Stimulated activated CD8-positive, alpha-beta memory T cell treated with anti-CD3 and anti-CD28 coated beads, Interleukin-12 subunit alpha, Interleukin-12 subunit beta, amount 100 ng/mL, for 24 hours (primary cell): Measurements from ENCODE around the gene AMER1.
"Not testable (repeated sequence)": the region's sequence is repeated elsewhere in the genome, so short reads cannot be mapped to it uniquely, and the experiment has no call there.

Experiments used
- DNase-seq: peaks from one replicate; pipeline ENCODE4 v3.0.0-alpha.2; 2020; ENCODE audit errors: extremely low read depth

AMER1 gene

GRCh38 chrX:64205441-64205734, at the start of gene AMER1:
AMER1 (minus strand) TSS chrX:64205708; CDS start chrX:64193286, 12,422 bp downstream.
- no peak for DNase-seq

DNA sequence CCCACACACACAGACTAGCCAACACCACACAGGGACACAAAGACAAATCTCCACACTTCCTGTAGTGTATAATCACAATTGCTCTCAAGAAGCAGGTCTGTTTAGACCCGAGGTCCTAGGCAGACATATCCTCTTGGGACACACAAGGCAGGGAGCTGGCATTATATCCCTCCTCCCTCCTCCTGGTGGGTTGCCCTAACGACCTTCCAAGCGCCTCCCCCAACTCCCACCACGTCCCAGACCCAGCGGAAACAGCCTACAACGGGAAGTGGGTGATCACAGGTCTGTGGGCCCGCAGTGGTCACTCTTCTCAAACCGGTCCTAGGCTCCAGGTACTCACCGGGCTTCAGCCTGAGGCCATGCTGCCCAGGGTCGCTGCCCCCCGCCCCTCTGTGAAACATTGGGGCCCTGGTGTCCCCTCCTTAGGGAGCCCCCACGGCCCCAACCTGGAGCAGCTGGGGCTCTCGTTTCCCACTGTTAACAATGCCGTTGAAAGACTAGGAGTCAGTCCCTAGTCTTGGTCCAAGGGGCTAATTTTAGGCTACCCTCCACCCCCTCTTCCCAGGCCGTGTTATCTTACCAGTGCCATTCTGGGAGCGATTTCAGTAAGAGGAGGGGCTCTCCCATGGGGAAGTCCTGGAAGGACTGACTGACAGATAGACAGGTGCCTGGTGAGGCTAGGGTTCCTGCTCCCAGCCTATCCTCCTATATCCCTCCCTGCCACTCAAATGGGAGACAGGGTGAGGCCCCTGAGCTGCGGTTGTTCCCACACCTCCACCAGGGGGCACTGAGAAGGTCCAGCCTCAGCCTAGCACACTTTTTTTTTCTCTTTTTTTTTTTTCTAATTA, 24.8 kb upstream of the AMER1 start, which contains the start of gene ASB12:
Gene ASB12, minus strand, starts transcription at position 485 of the 848 bp plus-strand sequence. CDS start 4,957 bp downstream, outside the sequence.
- DNase-seq = no peak

DNA sequence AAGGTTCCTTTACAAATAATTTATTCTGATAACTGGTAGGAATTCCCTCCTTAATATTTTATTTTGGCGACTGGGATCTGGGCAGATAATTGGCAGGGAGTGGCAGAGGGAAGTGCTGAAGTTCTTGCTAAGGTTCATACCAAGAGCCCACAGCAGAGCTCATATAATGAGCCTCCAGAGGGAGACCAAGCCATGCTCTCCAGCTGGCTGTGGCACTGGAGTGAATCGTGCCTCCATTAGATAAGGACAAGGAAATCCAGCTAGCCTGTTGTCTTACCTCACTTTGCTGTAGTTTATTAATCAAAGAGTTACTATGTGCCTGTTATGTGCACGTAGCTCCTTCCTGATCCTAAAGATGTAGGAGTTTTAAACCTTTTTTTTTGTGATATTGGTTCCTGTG, 23.6 kb upstream of the AMER1 start:
- DNase-seq = no peak

DNA sequence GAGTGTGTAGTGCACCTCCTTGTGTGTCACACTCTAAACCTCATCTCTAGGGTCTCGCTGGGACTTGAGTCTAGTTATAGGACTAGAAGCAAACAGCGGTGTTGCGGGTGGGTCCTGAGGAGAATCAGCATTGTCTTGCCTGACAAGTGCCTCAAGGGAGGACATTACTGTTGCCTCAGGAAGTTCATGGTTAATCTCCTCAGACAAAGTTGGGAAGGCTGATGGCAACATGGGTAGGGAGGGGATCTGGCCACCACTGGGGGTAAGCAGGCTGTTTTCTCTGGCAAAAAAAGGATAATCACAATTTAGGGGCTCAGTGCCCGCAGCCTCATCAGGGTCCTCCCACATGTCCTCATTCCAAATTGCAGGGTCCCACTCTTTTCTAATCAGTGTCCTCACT, 12.5 kb upstream of the AMER1 start:
- no peak for DNase-seq

GRCh38 chrX:64213989-64214388, 8.5 kb upstream of the AMER1 start:
- DNase-seq = not testable (repeated sequence)

DNA sequence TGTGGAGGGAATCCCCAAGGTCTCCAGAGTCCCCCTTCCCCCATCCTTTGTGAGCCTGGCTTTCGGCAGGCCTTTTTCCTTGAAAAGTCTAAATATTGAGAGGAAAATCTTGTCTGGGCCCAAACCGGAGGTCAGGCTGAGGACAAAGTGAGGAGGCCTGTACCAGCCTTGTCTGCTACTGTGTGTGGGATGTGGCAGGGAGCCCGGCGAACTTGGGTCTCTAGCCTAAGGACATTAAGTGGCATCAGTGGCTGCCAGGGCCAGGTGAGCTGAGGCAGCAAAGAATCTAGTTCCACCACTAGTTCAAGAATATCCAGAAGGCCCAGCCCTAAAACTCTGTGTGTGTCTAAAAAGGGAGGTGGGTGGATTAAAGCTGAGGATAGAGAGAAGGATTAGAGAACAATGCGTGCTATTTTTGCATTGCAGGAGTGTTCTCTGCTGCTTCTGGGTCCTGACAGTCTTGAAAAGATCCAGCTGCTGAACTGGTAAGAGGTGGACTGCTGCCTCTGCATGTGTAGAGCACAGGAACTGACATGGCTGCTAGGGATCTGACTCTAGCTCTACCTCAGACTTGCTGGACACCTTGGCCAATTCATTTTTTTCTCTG, 1.2 kb upstream of the AMER1 start:
- DNase-seq = no peak

- DNase-seq = peak; percentile 61
Measured at GRCh38 chrX:64205735-64206501, 410 bp upstream of the AMER1 start.

GRCh38 chrX:64204701-64205440, 637 bp downstream of the AMER1 start:
- DNase-seq = no peak

GRCh38 chrX:64204252-64204651, 1.3 kb downstream of the AMER1 start:
- DNase-seq = no peak

DNA sequence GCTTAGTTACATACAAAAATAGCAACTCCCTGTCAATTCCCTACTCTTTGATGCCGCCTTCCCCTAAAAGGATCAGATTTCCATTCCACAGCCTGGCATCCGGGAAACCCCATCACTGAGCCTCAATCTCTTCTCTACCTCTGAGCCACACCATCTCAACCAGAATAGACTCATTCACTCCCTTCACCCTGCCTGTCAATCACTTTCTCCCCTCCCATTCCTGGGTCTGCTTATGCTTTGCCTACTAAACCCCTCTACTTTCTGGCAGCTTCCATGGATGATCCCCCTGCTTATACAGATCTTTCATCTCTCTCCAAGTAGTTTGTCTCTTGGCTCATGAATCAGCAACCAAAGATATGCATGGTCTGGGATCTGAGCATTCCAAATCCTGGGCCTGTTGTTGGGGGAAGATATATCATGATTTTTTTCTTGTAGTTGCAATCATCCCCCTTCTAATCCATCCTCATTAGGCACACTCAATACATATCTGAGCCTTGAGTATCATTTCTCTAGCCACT, 2.6 kb downstream of the AMER1 start:
- DNase-seq = no peak

- no peak for DNase-seq
Measured at GRCh38 chrX:64198036-64198435, 7.5 kb downstream of the AMER1 start.

- DNase-seq = no peak
Measured at GRCh38 chrX:64196606-64197005, 8.9 kb downstream of the AMER1 start.

- DNase-seq = no peak
Measured at GRCh38 chrX:64195862-64196261, 9.6 kb downstream of the AMER1 start.

DNA sequence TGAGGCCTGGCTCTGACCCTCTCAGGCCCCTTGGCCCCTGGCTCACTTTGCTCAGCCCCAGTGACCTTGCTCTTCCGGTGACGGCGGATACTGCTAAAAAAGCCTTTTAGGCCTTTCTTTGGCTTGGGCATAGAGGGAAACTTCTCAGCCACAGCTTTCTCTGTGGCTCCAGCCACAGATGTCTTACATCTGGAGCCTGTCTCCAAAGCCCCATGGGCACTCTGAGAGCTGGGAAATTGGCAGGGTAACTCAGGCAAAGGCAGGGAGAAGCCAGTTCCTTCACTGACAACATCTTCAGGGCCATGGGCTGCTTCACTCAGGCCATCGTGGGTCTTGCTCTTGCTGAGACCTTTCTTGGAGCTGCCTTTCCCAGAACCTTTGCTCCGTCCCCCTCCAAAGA, 12.8 kb downstream of the AMER1 start:
- no peak for DNase-seq

DNA sequence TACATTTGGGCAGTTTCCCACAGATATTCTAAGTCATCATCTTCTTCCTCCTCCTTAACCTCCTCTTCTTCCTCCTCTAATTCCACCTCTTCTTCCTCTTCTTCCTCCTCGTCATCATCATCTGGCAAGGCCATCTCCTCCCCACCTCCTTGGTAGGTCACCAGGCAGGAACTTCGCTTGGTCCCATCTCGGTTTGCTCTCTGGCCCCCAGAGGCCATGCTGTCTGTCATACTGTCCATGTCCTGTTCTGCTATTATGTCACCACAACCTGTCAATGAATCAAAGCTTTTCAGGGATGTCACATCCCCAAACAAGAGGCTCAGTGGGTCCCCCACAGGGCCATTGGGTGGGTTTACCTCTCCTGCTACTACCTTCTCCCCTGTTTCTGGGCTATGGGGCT, 13.5 kb downstream of the AMER1 start:
- no peak for DNase-seq

GRCh38 chrX:64191281-64192010, 14.1 kb downstream of the AMER1 start:
- no peak for DNase-seq

- DNase-seq = no peak
Measured at GRCh38 chrX:64190136-64190740, 15.3 kb downstream of the AMER1 start.

DNA sequence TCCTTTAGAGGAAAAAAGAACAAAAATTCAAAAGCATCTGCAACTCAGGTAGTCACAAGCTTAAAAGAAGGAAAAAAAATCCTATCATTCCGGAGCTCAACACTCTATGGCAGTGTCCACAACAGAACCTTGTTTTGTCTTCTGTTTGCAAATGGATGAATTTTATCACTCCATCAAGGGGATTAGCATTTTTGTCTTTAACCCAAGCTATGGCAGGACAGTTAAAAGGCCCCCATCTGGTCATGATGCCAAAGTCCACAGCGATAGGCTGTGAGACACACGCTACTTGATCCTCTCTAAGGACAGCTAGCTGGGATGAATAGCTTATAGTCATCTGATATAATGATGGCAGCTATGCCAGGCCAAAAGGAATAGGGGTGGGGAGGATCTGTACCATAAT, 16.6 kb downstream of the AMER1 start:
- DNase-seq = no peak

GRCh38 chrX:64187762-64188150, 17.8 kb downstream of the AMER1 start:
- no peak for DNase-seq

GRCh38 chrX:64186974-64187761, 18.3 kb downstream of the AMER1 start:
- DNase-seq = no peak
